Gastroesophageal sphincter (tissue), 3 donors: ENCODE data around the gene BABAM2.

Experiments
- CTCF ChIP-seq, 4 experiments: fragments of 200-600 bp in 2 of 4; fragments of 450-650 bp in 2 of 4; sonication (generic) in 1 of 4; IDR thresholded peaks; one replicate each; pipeline ENCODE4 v1.5.1; 2017 to 2019; ENCODE audit warnings: antibody characterized with exemption in 4 of 4, mild to moderate bottlenecking in 2 of 4, moderate library complexity in 2 of 4
- EP300 ChIP-seq: sonication (generic); formaldehyde crosslinking; IDR thresholded peaks from one replicate; pipeline ENCODE4 v1.6.1; 2017; ENCODE audit warnings: antibody characterized with exemption, mild to moderate bottlenecking
- POLR2A ChIP-seq, 2 donors: fragments of 450-650 bp; IDR thresholded peaks; one replicate each; pipeline ENCODE4 v1.6.1; 2017; ENCODE audit warnings: antibody characterized with exemption in 2 of 2, mild to moderate bottlenecking in 2 of 2, moderate library complexity in 1 of 2

GRCh38 chr2:28137221-28137620 is 246.7 kb downstream of the BABAM2 start:
- TF ChIP-seq CTCF (IDR thresholded peaks at IDR 0.05): no peak
- TF ChIP-seq POLR2A (IDR thresholded peaks at IDR 0.05): no peak
- no peak for TF ChIP-seq EP300
